ENCODE results near the gene ARTN.

ARTN gene, protein sequence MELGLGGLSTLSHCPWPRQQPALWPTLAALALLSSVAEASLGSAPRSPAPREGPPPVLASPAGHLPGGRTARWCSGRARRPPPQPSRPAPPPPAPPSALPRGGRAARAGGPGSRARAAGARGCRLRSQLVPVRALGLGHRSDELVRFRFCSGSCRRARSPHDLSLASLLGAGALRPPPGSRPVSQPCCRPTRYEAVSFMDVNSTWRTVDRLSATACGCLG

GRCh38 chr1:43933386-43934100, at the start of gene ARTN:
ARTN (plus strand) TSS chr1:43933801; CDS start chr1:43935657, 1,856 bp downstream.
- peak; percentile 58 for DNase-seq (ENCODE audit: low read depth, low spot score)

DNA sequence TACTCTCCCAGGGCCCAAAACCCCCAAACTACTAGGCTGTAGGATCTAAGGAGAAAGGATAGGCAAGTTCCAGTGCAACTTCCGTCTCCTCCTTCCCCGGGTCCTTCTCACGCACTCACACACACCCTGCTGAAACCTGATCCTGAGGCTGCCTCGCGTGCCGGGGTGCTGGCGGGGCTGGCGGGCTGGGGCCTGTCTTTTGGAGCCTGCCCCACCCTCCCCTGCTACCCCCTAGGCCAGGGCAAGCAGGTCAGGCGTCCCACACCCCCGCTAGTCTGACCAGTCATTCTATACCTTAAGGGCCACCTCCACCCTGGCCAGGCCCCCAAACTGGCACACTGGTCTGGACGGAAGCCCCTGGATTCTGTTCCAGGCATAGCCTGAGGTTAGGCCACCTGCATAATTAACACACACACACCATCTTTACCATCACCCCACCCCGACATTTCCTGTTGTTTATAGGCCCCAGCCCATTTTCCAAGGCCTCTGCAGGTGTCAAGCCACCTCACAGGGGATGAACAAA, 48.3 kb upstream of the ARTN start:
- no peak for DNase-seq (ENCODE audit: low read depth, low spot score)

DNA sequence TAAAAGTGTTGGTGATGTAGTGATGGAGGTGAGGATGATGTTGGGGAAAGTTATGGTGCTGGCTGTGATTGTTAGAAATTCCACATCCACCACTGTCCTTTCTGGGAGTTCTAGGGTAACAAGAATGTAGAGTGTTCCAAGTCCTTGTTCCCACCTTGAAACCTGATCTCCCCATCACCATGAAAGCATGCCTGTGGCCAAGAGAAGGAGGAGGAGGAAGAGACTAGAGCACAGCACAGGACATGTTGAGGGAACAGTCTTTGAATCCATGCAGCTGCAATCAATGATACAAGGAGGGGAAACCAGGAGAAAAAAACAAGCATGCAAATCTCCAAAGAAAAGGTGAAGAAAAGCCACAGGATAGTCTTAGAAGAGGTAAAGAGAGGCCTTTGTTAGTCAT, 45.9 kb upstream of the ARTN start:
- no peak for DNase-seq (ENCODE audit: low read depth, low spot score)

DNA sequence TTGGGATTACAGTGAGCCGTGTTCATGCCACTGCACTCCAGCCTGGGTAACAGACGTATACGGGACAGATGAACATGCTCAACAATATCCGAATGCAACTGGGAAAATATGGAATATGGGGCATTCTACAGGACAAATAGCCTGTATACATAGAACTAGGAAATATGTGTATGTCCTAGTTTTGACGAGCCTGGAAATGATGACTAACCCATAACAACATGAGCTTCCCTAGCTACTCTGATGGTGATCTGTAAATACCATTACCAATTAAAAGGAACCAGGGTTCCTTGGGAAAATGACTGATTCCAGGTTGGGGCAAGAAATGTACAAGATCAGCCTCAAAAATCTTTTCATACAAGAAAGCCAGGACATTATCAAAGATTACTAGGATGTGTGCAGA, 42.8 kb upstream of the ARTN start:
- DNase-seq (ENCODE audit: low read depth, low spot score) = no peak

GRCh38 chr1:43893006-43893405, 40.6 kb upstream of the ARTN start:
- no peak for DNase-seq (ENCODE audit: low read depth, low spot score)

DNA sequence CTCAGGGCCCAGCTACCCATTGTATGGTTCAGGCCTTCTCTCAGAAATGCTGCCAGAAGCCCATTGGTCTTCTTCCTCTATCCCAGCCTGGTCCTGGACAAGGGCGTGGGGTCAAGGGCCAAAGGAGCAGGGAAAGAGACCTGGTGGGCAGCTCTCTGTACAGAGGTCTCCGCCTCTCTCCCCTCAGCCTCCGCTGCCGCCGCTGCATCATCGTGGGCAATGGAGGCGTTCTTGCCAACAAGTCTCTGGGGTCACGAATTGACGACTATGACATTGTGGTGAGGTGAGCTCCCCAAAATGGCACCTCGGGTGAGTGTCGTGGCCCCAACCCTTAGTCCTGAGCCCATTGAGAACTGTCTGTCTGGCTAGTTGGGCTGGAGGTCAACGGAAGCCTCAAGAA, 34.6 kb upstream of the ARTN start:
- DNase-seq (ENCODE audit: low read depth, low spot score) = no peak

- no peak for DNase-seq (ENCODE audit: low read depth, low spot score)
These were observed 33.2 kb upstream of the ARTN start for GRCh38 chr1:43900386-43900785.

GRCh38 chr1:43901196-43901961, 32.2 kb upstream of the ARTN start:
- no peak for DNase-seq (ENCODE audit: low read depth, low spot score)

- no peak for DNase-seq (ENCODE audit: low read depth, low spot score)
These were observed 31.4 kb upstream of the ARTN start for GRCh38 chr1:43902058-43902831.

- no peak for DNase-seq (ENCODE audit: low read depth, low spot score)
These were observed 28.7 kb upstream of the ARTN start for GRCh38 chr1:43904660-43905551.

GRCh38 chr1:43908226-43908625, 25.4 kb upstream of the ARTN start:
- no peak for DNase-seq (ENCODE audit: low read depth, low spot score)

DNA sequence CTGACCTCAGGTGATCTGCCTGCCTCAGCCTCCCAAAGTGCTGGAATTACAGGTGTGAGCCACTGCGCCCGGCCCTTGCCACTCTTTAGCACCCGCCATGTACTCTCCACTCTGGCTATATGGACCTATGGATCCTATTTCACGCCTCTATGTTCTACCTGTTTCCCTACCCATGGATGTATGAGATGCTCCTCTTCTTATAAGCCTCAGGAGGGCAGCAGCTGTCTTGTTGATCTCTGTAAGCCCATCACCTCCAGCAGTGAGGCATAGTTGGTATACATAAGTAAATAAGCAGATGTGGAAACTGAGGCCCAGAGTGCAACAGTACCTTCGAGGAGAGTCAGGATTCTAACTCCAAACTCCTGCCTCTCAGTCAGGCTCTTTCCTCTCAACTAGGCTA, 24.7 kb upstream of the ARTN start:
- DNase-seq (ENCODE audit: low read depth, low spot score) = no peak

DNA sequence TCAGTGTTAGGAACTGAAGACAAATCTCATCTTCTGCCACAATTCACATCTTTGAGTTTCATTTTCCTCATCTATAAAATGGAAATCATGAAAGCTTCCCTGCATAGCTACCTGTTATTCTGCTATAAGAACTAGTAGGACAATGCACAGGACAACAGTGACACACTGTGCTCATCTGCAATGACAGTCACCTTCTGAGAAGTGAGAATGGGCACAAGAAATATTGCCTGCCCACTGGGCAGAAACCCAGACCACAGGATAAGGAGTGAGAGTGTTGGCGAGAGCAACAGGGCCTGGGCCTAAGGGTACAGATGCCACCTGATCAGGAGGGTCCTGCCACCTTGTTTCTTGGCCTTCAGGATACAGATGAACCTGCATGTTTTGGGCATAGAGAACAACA, 23.3 kb upstream of the ARTN start:
- DNase-seq (ENCODE audit: low read depth, low spot score) = no peak

DNA sequence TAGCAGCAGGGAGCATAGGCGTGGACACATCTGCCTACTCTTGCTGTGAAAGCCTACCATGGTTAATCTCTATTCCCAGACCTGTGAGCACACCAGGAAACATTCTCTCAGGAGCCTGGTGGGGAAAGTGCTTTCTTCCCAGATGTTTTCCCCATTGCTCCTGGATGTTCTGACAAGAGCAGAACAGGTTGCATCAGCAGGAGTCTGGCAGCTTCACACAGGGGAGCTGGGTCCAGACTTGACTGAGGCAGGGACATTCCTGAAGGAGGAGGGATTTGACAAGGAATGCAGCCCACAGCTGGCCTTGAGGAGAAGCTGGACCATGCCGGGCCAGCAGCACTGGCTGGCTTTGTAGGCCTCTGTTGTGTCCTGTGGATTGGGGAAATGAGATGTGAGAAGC, 21.0 kb upstream of the ARTN start:
- DNase-seq (ENCODE audit: low read depth, low spot score) = peak; percentile 77

DNA sequence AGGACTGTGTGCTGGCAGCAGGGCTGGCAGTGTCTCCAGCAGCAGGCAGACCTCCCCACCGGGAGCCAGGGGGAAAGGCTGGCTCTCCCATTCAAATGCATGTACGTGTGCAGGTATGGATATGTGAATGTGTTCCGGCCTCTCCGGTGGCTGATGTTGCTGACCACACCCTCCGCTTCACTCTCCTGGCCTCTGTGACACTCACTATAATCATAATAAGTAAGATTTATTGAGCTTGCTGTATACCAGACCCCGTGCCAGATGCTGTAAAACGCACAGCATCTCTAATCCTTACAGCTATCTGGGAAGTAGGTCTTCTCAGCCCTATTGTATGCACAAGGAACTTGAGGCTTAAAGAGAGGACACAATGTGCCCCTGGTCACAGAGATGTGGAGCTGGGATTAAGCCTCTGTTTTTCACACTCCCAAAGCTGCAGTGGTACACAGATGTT, 20.5 kb upstream of the ARTN start:
- no peak for DNase-seq (ENCODE audit: low read depth, low spot score)

DNA sequence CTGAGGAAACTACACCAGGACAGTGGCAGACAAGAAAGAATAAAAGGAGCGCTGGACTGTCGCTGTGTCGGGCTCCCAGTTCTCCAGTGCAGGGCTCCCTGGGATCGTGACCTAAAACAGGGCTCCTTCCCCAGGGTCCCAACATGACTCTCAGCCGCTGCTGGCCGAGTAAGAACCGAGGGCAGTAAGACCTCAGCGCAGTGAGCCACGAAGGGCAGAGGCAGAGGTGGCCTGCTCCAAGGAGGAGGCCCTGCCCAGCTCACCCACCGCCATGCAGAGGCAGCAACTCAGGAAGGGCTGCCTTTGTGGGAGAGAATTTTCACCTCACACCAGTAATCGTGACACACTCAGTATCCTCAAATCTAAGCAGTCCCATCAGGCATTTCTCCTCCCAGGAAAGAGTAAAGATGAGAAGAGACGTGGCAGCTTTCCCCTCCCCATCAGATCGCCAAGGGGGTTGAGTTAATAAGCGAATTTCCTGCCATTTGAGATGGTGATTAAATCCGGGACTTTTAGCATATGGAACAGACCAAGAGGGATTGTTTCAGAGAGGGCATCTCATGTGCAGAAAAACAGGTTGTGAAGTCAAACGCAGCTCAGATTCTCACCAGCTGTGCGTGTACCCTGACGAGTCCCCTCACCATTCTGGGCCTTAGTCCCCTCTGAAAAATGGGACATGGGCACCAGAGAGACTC, 19.8 kb upstream of the ARTN start:
- DNase-seq (ENCODE audit: low read depth, low spot score) = no peak

- no peak for DNase-seq (ENCODE audit: low read depth, low spot score)
These were observed 18.8 kb upstream of the ARTN start for GRCh38 chr1:43914576-43915525.

DNA sequence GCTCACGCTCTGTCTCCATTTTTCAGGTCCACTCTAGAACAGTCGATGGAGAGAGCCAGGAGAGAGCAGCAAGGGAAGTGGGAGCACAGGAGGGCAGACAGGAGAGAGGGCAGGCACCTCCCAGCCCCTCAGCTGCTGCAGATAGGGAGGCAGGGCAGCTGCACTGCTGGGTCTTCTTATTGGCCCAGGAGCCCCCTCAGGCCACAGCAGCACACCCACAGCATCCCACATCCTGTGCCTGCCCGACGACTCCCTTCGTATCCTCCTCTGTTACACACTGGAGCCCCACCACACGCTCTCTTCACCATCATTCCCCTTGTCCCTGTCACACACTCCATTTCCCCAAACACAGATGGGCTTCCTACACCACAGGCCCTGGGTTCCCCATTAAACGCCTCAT, 13.7 kb upstream of the ARTN start:
- DNase-seq (ENCODE audit: low read depth, low spot score) = no peak

- DNase-seq (ENCODE audit: low read depth, low spot score) = no peak
These were observed 12.6 kb upstream of the ARTN start for GRCh38 chr1:43921022-43921421.

Measured in astrocyte of the hippocampus (primary cell).